Chondrocyte (in vitro differentiated cells): Measurements from ENCODE around the gene AHI1. TPM values are rescaled to one million over a fixed set of nuclear protein-coding genes. Genes with fewer than 3 reads are reported as not detected.

ENCODE experiments used
- DNase-seq: peaks from one replicate; pipeline ENCODE4 v3.0.0; 2021; ENCODE audit warnings: mixed read lengths, low spot score
- H3K27ac Mint-ChIP-seq: one replicate; pipeline ENCODE4 v1.8.0; 2021; ENCODE audit warnings: mild to moderate bottlenecking, moderate library complexity, mixed read lengths; ENCODE audit not compliant: unreplicated experiment
- H3K27me3 Mint-ChIP-seq: 2 replicates; pipeline ENCODE4 v1.8.0; 2021; ENCODE audit warnings: low read depth, mixed read lengths
- H3K36me3 Mint-ChIP-seq: 2 replicates; pipeline ENCODE4 v1.8.0; 2021; ENCODE audit warnings: low read depth, mixed read lengths
- H3K4me1 Mint-ChIP-seq: 2 replicates; pipeline ENCODE4 v1.8.0; 2021; ENCODE audit warnings: low read depth, mild to moderate bottlenecking, mixed read lengths
- H3K4me3 Mint-ChIP-seq: one replicate; pipeline ENCODE4 v1.8.0; 2021; ENCODE audit warnings: mild to moderate bottlenecking, moderate library complexity, mixed read lengths; ENCODE audit not compliant: unreplicated experiment
- H3K9me3 Mint-ChIP-seq: 2 replicates; pipeline ENCODE4 v1.8.0; 2021; ENCODE audit warnings: low read depth, mixed read lengths
- long read RNA-seq: library from polyadenylated mRNA; stranded (forward); transcript quantifications from one replicate; pipeline ENCODE4 v2.0.0, GENCODE V29; 2021
- total RNA-seq: library from RNA; stranded (reverse); gene quantifications from 3 replicates; pipeline ENCODE4 v1.2.1, GENCODE V29; 2021
- TF ChIP-seq, protein P1 (sequence below): fragments of 200-600 bp; sonication (generic); IDR thresholded peaks from 2 replicates; pipeline ENCODE4 v1.5.0; 2021; ENCODE audit warnings: antibody characterized with exemption, mild to moderate bottlenecking, moderate library complexity

Gene AHI1
- 14.8 to 27.1 TPM (median 16.4 TPM) in 3 replicates for total RNA-seq
- long read RNA-seq, partial matches to known transcripts = 2 of 5 reads
- long read RNA-seq, other reads (novel, unspliced or antisense) = 3 of 5 reads

DNA sequence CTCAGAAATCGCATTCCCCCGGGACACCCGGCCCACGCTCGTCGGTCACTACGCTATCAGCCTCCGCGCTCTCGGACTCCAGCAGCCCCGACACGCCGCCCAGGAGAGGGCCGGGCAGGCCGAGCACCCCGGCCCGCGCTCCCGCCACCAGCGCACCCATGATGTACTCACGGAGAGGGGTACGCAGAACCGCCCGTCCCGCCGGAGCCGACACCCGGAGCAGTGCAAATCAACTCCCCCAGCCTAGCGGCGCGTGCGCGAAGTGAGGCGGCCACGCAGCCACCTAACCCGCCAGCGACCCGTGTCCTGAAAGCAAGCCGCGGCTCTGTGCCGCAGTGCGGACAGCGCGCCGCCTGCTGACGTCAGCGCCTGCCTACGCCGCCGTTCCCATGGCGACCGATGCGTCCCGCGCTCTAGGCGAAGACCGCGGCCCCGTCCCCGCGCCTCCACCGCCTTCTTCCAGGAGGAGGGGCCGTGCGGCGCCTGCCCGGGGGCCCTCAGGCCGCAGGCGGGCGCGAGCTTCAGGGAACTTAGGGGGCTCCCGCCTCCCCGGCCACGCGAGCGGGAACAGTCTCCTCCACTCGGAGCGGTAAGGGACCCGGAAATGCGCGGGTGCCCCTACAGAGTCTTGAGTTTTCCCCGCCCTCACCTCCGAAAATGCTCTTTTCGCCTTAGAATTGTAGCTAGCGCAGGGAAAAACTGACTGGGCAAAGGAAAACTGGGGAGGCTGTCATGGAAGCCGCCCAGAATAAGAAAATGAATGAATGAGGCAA is at the start of gene AHI1:
TSS of gene AHI1 (minus strand) at position 329 of the 773 bp plus-strand sequence. CDS start 5,503 bp downstream, outside the sequence.
- Mint-ChIP-seq H3K4me1 (peaks cover 32% of the 10 kb centered on the region), H3K27ac (no peak within 1 kb of the TSS), H3K9me3 (peaks cover 3% of the 10 kb centered on the region), H3K27me3 (no peaks in the 10 kb centered on the region), H3K36me3 (peaks cover 4% of the 10 kb centered on the region), H3K4me3 (no peak within 1 kb of the TSS)
- DNase-seq = peak; percentile 97
- TF ChIP-seq, protein P1, sequence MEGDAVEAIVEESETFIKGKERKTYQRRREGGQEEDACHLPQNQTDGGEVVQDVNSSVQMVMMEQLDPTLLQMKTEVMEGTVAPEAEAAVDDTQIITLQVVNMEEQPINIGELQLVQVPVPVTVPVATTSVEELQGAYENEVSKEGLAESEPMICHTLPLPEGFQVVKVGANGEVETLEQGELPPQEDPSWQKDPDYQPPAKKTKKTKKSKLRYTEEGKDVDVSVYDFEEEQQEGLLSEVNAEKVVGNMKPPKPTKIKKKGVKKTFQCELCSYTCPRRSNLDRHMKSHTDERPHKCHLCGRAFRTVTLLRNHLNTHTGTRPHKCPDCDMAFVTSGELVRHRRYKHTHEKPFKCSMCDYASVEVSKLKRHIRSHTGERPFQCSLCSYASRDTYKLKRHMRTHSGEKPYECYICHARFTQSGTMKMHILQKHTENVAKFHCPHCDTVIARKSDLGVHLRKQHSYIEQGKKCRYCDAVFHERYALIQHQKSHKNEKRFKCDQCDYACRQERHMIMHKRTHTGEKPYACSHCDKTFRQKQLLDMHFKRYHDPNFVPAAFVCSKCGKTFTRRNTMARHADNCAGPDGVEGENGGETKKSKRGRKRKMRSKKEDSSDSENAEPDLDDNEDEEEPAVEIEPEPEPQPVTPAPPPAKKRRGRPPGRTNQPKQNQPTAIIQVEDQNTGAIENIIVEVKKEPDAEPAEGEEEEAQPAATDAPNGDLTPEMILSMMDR = peak; percentile 14

- Mint-ChIP-seq H3K27ac (no peak overlapping the region), H3K4me1 (peaks cover 9% of the 10 kb centered on the region), H3K4me3 (no peak overlapping the region), H3K9me3 (peaks cover 5% of the 10 kb centered on the region), H3K27me3 (peaks cover 15% of the 10 kb centered on the region), H3K36me3 (no peaks in the 10 kb centered on the region)
- DNase-seq = no peak
- TF ChIP-seq, protein P1 = no peak
These were observed 49.3 kb upstream of the AHI1 start for GRCh38 chr6:135546680-135547418.

DNA sequence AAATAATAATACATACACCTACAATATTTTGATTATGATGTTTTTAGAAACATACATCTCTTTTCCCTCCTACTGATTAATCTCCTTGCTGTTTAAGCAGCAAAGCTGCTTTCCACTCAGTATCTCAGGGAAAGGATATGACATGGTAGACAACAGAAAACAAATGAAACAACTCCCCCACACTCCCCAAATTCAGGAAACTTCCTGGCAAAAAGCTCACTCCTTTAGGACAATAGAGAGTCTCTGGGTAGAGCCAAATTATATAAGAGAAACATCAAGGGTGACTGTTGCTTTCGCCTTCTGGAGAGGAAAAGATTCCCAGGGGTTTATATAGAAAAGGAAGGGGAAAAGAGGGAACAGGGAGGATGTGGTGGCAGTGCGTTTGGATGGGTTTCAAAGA is 48.7 kb upstream of the AHI1 start:
- DNase-seq = no peak
- no peaks in the 10 kb centered on the region for H3K36me3 Mint-ChIP-seq
- H3K4me1 Mint-ChIP-seq = peaks cover 9% of the 10 kb centered on the region
- no peak overlapping the region for H3K4me3 Mint-ChIP-seq
- H3K9me3 Mint-ChIP-seq = peaks cover 5% of the 10 kb centered on the region
- TF ChIP-seq, protein P1 = no peak
- H3K27ac Mint-ChIP-seq = no peak overlapping the region
- peaks cover 15% of the 10 kb centered on the region for H3K27me3 Mint-ChIP-seq

GRCh38 chr6:135540207-135540840 is 42.8 kb upstream of the AHI1 start:
- no peak overlapping the region for H3K27ac Mint-ChIP-seq
- peaks cover 15% of the 10 kb centered on the region for H3K4me1 Mint-ChIP-seq
- no peak for DNase-seq
- peaks cover 10% of the 10 kb centered on the region for H3K27me3 Mint-ChIP-seq
- H3K9me3 Mint-ChIP-seq = peaks cover 5% of the 10 kb centered on the region
- TF ChIP-seq, protein P1 = peak; percentile 54
- no peaks in the 10 kb centered on the region for H3K36me3 Mint-ChIP-seq
- H3K4me3 Mint-ChIP-seq = no peak overlapping the region

GRCh38 chr6:135537741-135538301 is 40.3 kb upstream of the AHI1 start:
- no peaks in the 10 kb centered on the region for H3K9me3 Mint-ChIP-seq
- TF ChIP-seq, protein P1 = no peak
- H3K4me1 Mint-ChIP-seq = peaks cover 15% of the 10 kb centered on the region
- H3K36me3 Mint-ChIP-seq = no peaks in the 10 kb centered on the region
- no peak overlapping the region for H3K27ac Mint-ChIP-seq
- H3K4me3 Mint-ChIP-seq = no peak overlapping the region
- no peak for DNase-seq
- peaks cover 2% of the 10 kb centered on the region for H3K27me3 Mint-ChIP-seq
